ENCODE measurements around the gene PMIS2. TPM values are rescaled to one million over a fixed set of nuclear protein-coding genes. Genes with fewer than 3 reads are reported as not detected.

The PMIS2 gene
- total and polyA plus RNA-seq, 2 of the 8 experiments (the other 6 are each of a cell fraction or from before 2014, with no cell fraction given) = not detected

- Histone ChIP-seq H3K79me2 (ENCODE audit: control insufficient read depth in 1 of 2, insufficient read depth in 2 of 2, low read length in 2 of 2) (no peaks in the 10 kb centered on the region), H3K79me1 (ENCODE audit: low read depth, low read length) (no peaks in the 10 kb centered on the region), H2BK5ac (ENCODE audit: low read depth, low read length) (no peak overlapping the region), H3K4ac (replicated peaks; ENCODE audit: insufficient read length, low read depth, low read length) (no peak overlapping the region), H2BK120ac (replicated peaks; ENCODE audit: low read depth, low read length) (no peak overlapping the region), H3K14ac (ENCODE audit: insufficient read length) (no peak overlapping the region), H4K20me1 (replicated peaks in 1 of 2; ENCODE audit: control insufficient read depth in 1 of 2, insufficient read depth in 2 of 2, low read length in 2 of 2) (no peaks in the 10 kb centered on the region), H4K5ac (ENCODE audit: insufficient read length, low read depth, low read length) (no peak overlapping the region), H3K18ac (ENCODE audit: extremely low read depth, low read length) (no peak overlapping the region), H4K8ac (ENCODE audit: extremely low read depth, insufficient read depth, low read length) (no peak overlapping the region), H3K56ac (replicated peaks; ENCODE audit: insufficient read length, low read depth, low read length) (no peak overlapping the region), H3K4me1 (replicated peaks in 1 of 4; ENCODE audit: control insufficient read depth in 3 of 4, insufficient read depth in 4 of 4, low read length in 3 of 4) (peaks cover 0 to 4% (median 0%) of the 10 kb centered on the region in 4 experiments; a peak in 1 of 7 replicates), H3K9me3 (ENCODE audit: insufficient read depth in 2 of 2, low read depth in 1 of 2, low read length in 1 of 2) (no peaks in the 10 kb centered on the region), H3K36me3 (ENCODE audit: control insufficient read depth in 2 of 4, insufficient read depth in 4 of 4, low read length in 3 of 4) (no peaks in the 10 kb centered on the region), H3K9ac (replicated peaks in 1 of 4; ENCODE audit: extremely low read depth in 1 of 4, low read depth in 3 of 4, low read length in 3 of 4) (no peak overlapping the region), H2BK15ac (ENCODE audit: low read length) (no peak overlapping the region), H4K91ac (replicated peaks; ENCODE audit: insufficient read length, low read length) (no peak overlapping the region), H3K23ac (ENCODE audit: insufficient read length) (no peak overlapping the region), H3K4me3 (ENCODE audit: extremely low read depth in 1 of 4, insufficient read depth in 2 of 4, low read depth in 3 of 4, low read length in 4 of 4) (no peak overlapping the region), H3K23me2 (ENCODE audit: low read depth, low read length) (no peaks in the 10 kb centered on the region), H2BK12ac (ENCODE audit: low read depth, low read length) (no peak overlapping the region), H2AFZ (ENCODE audit: low read length) (no peak overlapping the region), H3K4me2 (ENCODE audit: insufficient read depth in 1 of 2, low read depth in 2 of 2, low read length in 2 of 2) (no peak overlapping the region), H3K27ac (ENCODE audit: low read depth, low read length) (no peak overlapping the region), H2BK20ac (ENCODE audit: low read length) (no peak overlapping the region), H3K27me3 (replicated peaks in 1 of 4; ENCODE audit: control insufficient read depth in 3 of 4, extremely low read depth in 1 of 4, insufficient read depth in 3 of 4, low read length in 3 of 4) (no peaks in the 10 kb centered on the region; a peak in 1 of 7 replicates), H2AK5ac (ENCODE audit: low read depth, low read length) (peak overlapping the region; percentile 56; the same call in 1 of the 2 replicates)
- FAIRE-seq = no peak
- DNase-seq (ENCODE audit: low read depth in 1 of 2, low spot score in 2 of 2) = no peak
- ChIA-PET POLR2A (ENCODE audit: partially characterized antibody) (interaction anchor here (1.1 kb wide), 1 partner anchor 18 kb away, joined by 4 read pairs; no protein-coding TSS in a partner anchor), CTCF (ENCODE audit: partially characterized antibody) (interaction anchor here (2.3 kb wide), 1 partner anchor 23 kb away, joined by 9 read pairs; no protein-coding TSS in a partner anchor)
- WGBS, 2 experiments (ENCODE audit: extremely low coverage in 1 of 2, insufficient coverage in 1 of 2, insufficient read length in 1 of 2, insufficient replicate concordance in 2 of 2, low coverage in 1 of 2, low lambda C conversion rate in 2 of 2, missing lambda C conversion rate in 1 of 2) = 80% methylated on average over 5 of the region's 5 CpGs; no CpG with 5 or more reads in 1 of the 2 experiments
- TF ChIP-seq ASH2L (IDR thresholded peaks at IDR 0.05; ENCODE audit: low read length) (no peak), EGR1 (IDR thresholded peaks at IDR 0.05; ENCODE audit: borderline replicate concordance, low read depth, low read length) (no peak), MAX (IDR thresholded peaks at IDR 0.05) (no peak), CHD2 (IDR thresholded peaks at IDR 0.05; ENCODE audit: low read length) (no peak), EP300 (IDR thresholded peaks at IDR 0.05; ENCODE audit: borderline replicate concordance in 1 of 2, low read depth in 2 of 2, low read length in 2 of 2) (no peak), TAF1 (IDR thresholded peaks at IDR 0.05; ENCODE audit: low read depth, low read length) (no peak), FOSL1 (IDR thresholded peaks at IDR 0.05; ENCODE audit: insufficient read depth, low read depth, low read length) (no peak), CTBP2 (IDR thresholded peaks at IDR 0.05; ENCODE audit: borderline replicate concordance, insufficient read depth, insufficient read length, low read length) (no peak), SP2 (IDR thresholded peaks at IDR 0.05; ENCODE audit: low read length) (no peak), GABPA (IDR thresholded peaks at IDR 0.05; ENCODE audit: borderline replicate concordance, insufficient read depth, low read length) (no peak), SIRT6 (IDR thresholded peaks at IDR 0.05; ENCODE audit: low read length) (no peak), RAD21 (IDR thresholded peaks at IDR 0.05 in 1 of 2, conservative IDR thresholded peaks at IDR 0.05 in 1 of 2; ENCODE audit: low read depth in 2 of 2, low read length in 2 of 2) (no peak), KDM4A (IDR thresholded peaks at IDR 0.05; ENCODE audit: low read depth, low read length, severe bottlenecking) (no peak)
Measured at GRCh38 chr19:35569281-35569781, 16.6 kb upstream of the PMIS2 start.
